CD4-positive, alpha-beta T cell (primary cell): ENCODE measurements around the gene EGFL7. TPM values are rescaled to one million over a fixed set of nuclear protein-coding genes. Genes with fewer than 3 reads are reported as not detected.

Experiments
- ATAC-seq: fragments of 200-7000 bp; cut with Tn5 transposase; one replicate; pipeline ENCODE4 v1.10.0; 2022; ENCODE audit warnings: mild to moderate bottlenecking; ENCODE audit not compliant: poor library complexity
- CTCF ChIA-PET: fragments of 350-600 bp; sonication (Branson Sonifier 250); formaldehyde crosslinking; loops from one replicate; lab custom pipeline; 2021; ENCODE audit warnings: antibody characterized with exemption, inconsistent platforms; lab: Charles Lee
- POLR2A ChIA-PET: fragments of 350-600 bp; sonication (Branson Sonifier 250); formaldehyde crosslinking; loops from one replicate; lab custom pipeline; 2021; ENCODE audit warnings: antibody characterized with exemption, inconsistent platforms; lab: Charles Lee
- DNase-seq, 14 experiments: peaks; one replicate each; pipeline ENCODE4 v3.0.0-alpha.2; 2013 to 2020; ENCODE audit warnings: mixed read lengths in 2 of 14
- H3K27ac ChIP-seq, 2 donors: one replicate each; pipeline versions ENCODE4 v1.5.1 to v1.7.0; 2013; ENCODE audit warnings: low read length in 2 of 2, low read depth in 1 of 2, mild to moderate bottlenecking in 1 of 2
- H3K27me3 ChIP-seq, 2 experiments: 1 replicate in 1 of 2; 2 replicates in 1 of 2; pipeline versions ENCODE4 v1.6.1 to v1.7.0; 2013; ENCODE audit warnings: low read length in 2 of 2, control low read depth in 1 of 2, mild to moderate bottlenecking in 1 of 2, moderate library complexity in 1 of 2; ENCODE audit not compliant: insufficient read depth in 2 of 2, control insufficient read depth in 1 of 2
- H3K36me3 ChIP-seq: one replicate; pipeline ENCODE4 v1.6.1; 2013; ENCODE audit warnings: low read length, control low read depth; ENCODE audit not compliant: insufficient read depth
- H3K4me1 ChIP-seq: one replicate; pipeline ENCODE4 v1.6.1; 2013; ENCODE audit warnings: low read length, control low read depth; ENCODE audit not compliant: insufficient read depth
- H3K4me3 ChIP-seq: one replicate; pipeline ENCODE4 v1.5.1; 2013; ENCODE audit warnings: mild to moderate bottlenecking, low read length, moderate library complexity
- H3K9me3 ChIP-seq, 2 experiments: 1 replicate in 1 of 2; 2 replicates in 1 of 2; pipeline versions ENCODE4 v1.6.1 to v1.7.0; 2013; ENCODE audit warnings: low read length in 2 of 2, mild to moderate bottlenecking in 2 of 2, control low read depth in 1 of 2, moderate library complexity in 1 of 2; ENCODE audit not compliant: control insufficient read depth in 1 of 2, insufficient read depth in 1 of 2
- H3K27ac Mint-ChIP-seq: one replicate; pipeline ENCODE4 v1.8.0; 2020; ENCODE audit warnings: mixed read lengths
- H3K27me3 Mint-ChIP-seq: one replicate; pipeline ENCODE4 v1.8.0; 2021; ENCODE audit warnings: mixed read lengths
- H3K36me3 Mint-ChIP-seq: one replicate; pipeline ENCODE4 v1.8.0; 2021; ENCODE audit warnings: low read depth, mixed read lengths
- H3K4me1 Mint-ChIP-seq: one replicate; pipeline ENCODE4 v1.8.0; 2021; ENCODE audit warnings: low read depth, mixed read lengths
- H3K4me3 Mint-ChIP-seq: one replicate; pipeline ENCODE4 v1.8.0; 2020; ENCODE audit warnings: mild to moderate bottlenecking, mixed read lengths
- H3K9me3 Mint-ChIP-seq: one replicate; pipeline ENCODE4 v1.8.0; 2020; ENCODE audit warnings: mixed read lengths
- CTCF ChIP-seq: fragments of 200-600 bp; IDR thresholded peaks from one replicate; pipeline ENCODE4 v1.8.0; 2022; ENCODE audit warnings: antibody characterized with exemption, mild to moderate bottlenecking
- intact Hi-C, 2 experiments: fragments of 100-400 bp; cut with DNase I in 1 of 2; cut with micrococcal nuclease in 1 of 2; formaldehyde crosslinking; loops; one replicate each; pipeline versions ENCODE4 v1.15.1 to v1.9.0; 2023 to 2025; cut with DNase I, micrococcal nuclease
- total RNA-seq, 174 experiments: library from RNA in 2 of 174; stranded (reverse) in 2 of 174; gene quantifications; one replicate each; pipeline ENCODE4 v1.2.3 and lab custom pipeline; 2021 to 2026

The EGFL7 gene
- total RNA-seq, 2 experiments from 2014 or later = not detected

DNA sequence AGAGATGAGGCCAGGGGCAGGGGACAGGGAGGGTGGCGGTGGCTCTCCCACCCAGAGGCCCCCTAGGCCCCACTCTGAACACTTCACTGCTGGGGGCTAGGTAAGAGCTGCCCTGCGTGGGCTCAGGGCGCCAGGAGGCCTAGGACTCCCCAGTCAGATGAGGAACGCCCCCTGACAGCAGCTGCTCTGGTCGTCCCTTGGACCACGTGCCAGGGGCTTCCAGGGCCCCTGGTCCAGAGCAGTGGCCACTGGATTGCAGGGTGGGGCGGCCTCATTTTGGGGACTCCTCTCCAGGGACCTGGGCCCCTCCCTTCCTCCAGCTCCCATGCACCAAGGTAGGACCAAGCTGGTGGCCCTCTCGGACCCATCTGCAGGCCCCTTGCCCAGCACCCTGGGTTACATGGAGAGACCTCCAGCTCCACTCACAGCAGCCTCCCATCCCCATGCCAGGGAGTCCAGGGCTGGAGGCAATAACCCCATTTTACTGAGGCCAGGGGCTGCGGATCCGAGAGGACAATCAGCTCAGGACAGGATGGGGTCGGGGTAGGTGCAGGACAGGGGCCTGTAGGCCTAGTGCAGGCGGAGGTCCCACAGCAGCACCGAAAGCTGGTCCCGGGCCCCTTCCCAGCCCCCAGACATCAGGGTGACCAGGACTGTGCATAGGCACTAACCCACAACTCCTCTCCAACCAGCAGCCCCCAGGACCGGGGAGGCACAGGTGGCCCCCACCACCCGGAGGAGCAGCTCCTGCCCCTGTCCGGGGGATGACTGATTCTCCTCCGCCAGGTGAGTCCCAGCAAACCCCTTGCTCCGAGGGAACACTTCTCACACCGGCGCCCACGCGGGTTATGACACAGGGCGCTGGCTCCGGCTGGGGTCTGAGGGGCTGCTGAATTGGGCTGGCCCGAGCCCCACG lies 1.5 kb downstream of the EGFL7 start:
- peaks cover 45 to 62% of the 10 kb centered on the region in 2 experiments for H3K27me3 ChIP-seq
- DNase-seq = no peak
- CTCF ChIA-PET = no interaction called here

GRCh38 chr9:136665111-136665703 lies 2.5 kb downstream of the EGFL7 start:
- H3K27me3 ChIP-seq = peaks cover 39 to 53% of the 10 kb centered on the region in 2 experiments
- H3K4me1 ChIP-seq = peaks cover 10% of the 10 kb centered on the region
- Mint-ChIP-seq H3K27ac (no peak overlapping the region), H3K4me1 (no peaks in the 10 kb centered on the region), H3K9me3 (no peaks in the 10 kb centered on the region), H3K36me3 (no peaks in the 10 kb centered on the region), H3K4me3 (peak overlapping the region; percentile 84), H3K27me3 (peaks cover 28% of the 10 kb centered on the region)
- DNase-seq (peak in 4 of 14 experiments; percentile 22 to 56 (median 40)), ATAC-seq (peak; percentile 40)
- H3K9me3 ChIP-seq = peaks cover 0 to 17% of the 10 kb centered on the region in 2 experiments
- intact Hi-C loops = no loop called here
- no peak overlapping the region for H3K27ac ChIP-seq
- ChIA-PET CTCF (no interaction called here), POLR2A (interaction anchor here (0.8 kb wide), 1 partner anchor 182 kb away, joined by 3 read pairs; no protein-coding TSS in a partner anchor)
- no peak overlapping the region for H3K4me3 ChIP-seq
- no peak for TF ChIP-seq CTCF
- H3K36me3 ChIP-seq = no peaks in the 10 kb centered on the region

More for the DNA sequence above, 1.5 kb downstream of the EGFL7 start:
- Mint-ChIP-seq H3K9me3 (no peaks in the 10 kb centered on the region), H3K27ac (no peak overlapping the region), H3K27me3 (peaks cover 28% of the 10 kb centered on the region), H3K4me3 (peak overlapping the region; percentile 84), H3K4me1 (no peaks in the 10 kb centered on the region), H3K36me3 (no peaks in the 10 kb centered on the region)
- Histone ChIP-seq H3K27ac (no peak overlapping the region), H3K36me3 (no peaks in the 10 kb centered on the region), H3K4me1 (peaks cover 16% of the 10 kb centered on the region), H3K4me3 (no peak overlapping the region), H3K9me3 (peaks cover 0 to 24% of the 10 kb centered on the region in 2 experiments)
- POLR2A ChIA-PET = no interaction called here
- TF ChIP-seq CTCF = no peak
- ATAC-seq = no peak
- intact Hi-C loops = no loop called here

GRCh38 chr9:136665704-136666371 lies 3.1 kb downstream of the EGFL7 start:
- peaks cover 39 to 48% of the 10 kb centered on the region in 2 experiments for H3K27me3 ChIP-seq
- H3K4me3 Mint-ChIP-seq = no peak overlapping the region
- no peak for TF ChIP-seq CTCF
- ChIA-PET POLR2A (interaction anchor here (0.8 kb wide), 1 partner anchor 182 kb away, joined by 3 read pairs; no protein-coding TSS in a partner anchor), CTCF (interaction anchor here (0.5 kb wide), 1 partner anchor 342 kb away, joined by 3 read pairs; no protein-coding TSS in a partner anchor)
- H3K4me1 ChIP-seq = peaks cover 10% of the 10 kb centered on the region
- H3K36me3 Mint-ChIP-seq = no peaks in the 10 kb centered on the region
- DNase-seq (peak in 6 of 14 experiments; percentile 16 to 56 (median 29)), ATAC-seq (peak; percentile 60)
- H3K27ac ChIP-seq = no peak overlapping the region
- H3K27ac Mint-ChIP-seq = no peak overlapping the region
- H3K4me3 ChIP-seq = no peak overlapping the region
- H3K9me3 ChIP-seq = peaks cover 0 to 21% of the 10 kb centered on the region in 2 experiments
- peaks cover 24% of the 10 kb centered on the region for H3K27me3 Mint-ChIP-seq
- no peaks in the 10 kb centered on the region for H3K36me3 ChIP-seq
- H3K9me3 Mint-ChIP-seq = no peaks in the 10 kb centered on the region
- intact Hi-C loops = no loop called here
- no peaks in the 10 kb centered on the region for H3K4me1 Mint-ChIP-seq
